SU-DHL-6 (cell line): ENCODE results near the gene EXOC4.

Experiments used
- H2AFZ ChIP-seq: fragments of 200-600 bp; sonication (generic); 2 replicates; pipeline ENCODE4 v1.6.1; 2014; ENCODE audit warnings: low read depth, mild to moderate bottlenecking, moderate library complexity, mixed read lengths, antibody characterized with exemption, low read length; ENCODE audit not compliant: severe bottlenecking
- H3F3A ChIP-seq: fragments of 200-600 bp; shearing (Covaris generic); 2 replicates; pipeline ENCODE4 v1.6.0; 2016; ENCODE audit warnings: antibody characterized with exemption, mild to moderate bottlenecking; ENCODE audit not compliant: insufficient read depth
- H3K27ac ChIP-seq: fragments of 200-600 bp; sonication (generic); 2 replicates; pipeline ENCODE4 v1.5.1; 2016; ENCODE audit warnings: low read depth, mild to moderate bottlenecking, low read length, moderate library complexity, mixed read lengths
- H3K27me3 ChIP-seq: fragments of 200-600 bp; sonication (generic), shearing (Covaris generic); 2 replicates; pipeline ENCODE4 v1.6.0; 2014; ENCODE audit warnings: mild to moderate bottlenecking, low read length
- H3K36me3 ChIP-seq: fragments of 200-600 bp; sonication (generic); 2 replicates; pipeline ENCODE4 v1.6.1; 2014; ENCODE audit warnings: mild to moderate bottlenecking, low read length, mixed read lengths
- H3K4me2 ChIP-seq: fragments of 300-600, 200-600 bp; shearing (Covaris generic), sonication (generic); 2 replicates; pipeline ENCODE4 v1.6.0; 2014; ENCODE audit warnings: low read length, low read depth, mild to moderate bottlenecking; ENCODE audit not compliant: poor library complexity, severe bottlenecking
- H3K4me3 ChIP-seq: fragments of 200-600 bp; sonication (generic); 2 replicates; pipeline ENCODE4 v1.5.1; 2014; ENCODE audit warnings: antibody characterized with exemption, low read length, mild to moderate bottlenecking, mixed read lengths; ENCODE audit not compliant: insufficient read depth, poor library complexity, severe bottlenecking
- H3K79me2 ChIP-seq: fragments of 200-600 bp; sonication (generic); 2 replicates; pipeline ENCODE4 v1.6.1; 2014; ENCODE audit warnings: mild to moderate bottlenecking, low read length, moderate library complexity; ENCODE audit not compliant: insufficient read depth
- H3K9ac ChIP-seq: fragments of 200-600 bp; sonication (generic); 2 replicates; pipeline ENCODE4 v1.7.0; 2014; ENCODE audit warnings: mild to moderate bottlenecking, low read length
- H3K9me2 ChIP-seq: fragments of 200-600 bp; sonication (generic); replicated peaks from 2 replicates; pipeline ENCODE4 v1.6.1; 2014; ENCODE audit warnings: low read length; ENCODE audit not compliant: insufficient read depth
- H3K9me3 ChIP-seq: fragments of 200-600 bp; sonication (generic); 2 replicates; pipeline ENCODE4 v1.6.1; 2014; ENCODE audit warnings: low read length, mixed read lengths; ENCODE audit not compliant: insufficient read depth
- H4K20me1 ChIP-seq: fragments of 200-600 bp; sonication (generic); 2 replicates; pipeline ENCODE4 v1.6.1; 2014; ENCODE audit warnings: low read depth, mild to moderate bottlenecking, antibody characterized with exemption, low read length, moderate library complexity, mixed read lengths
- CTCF ChIP-seq: fragments of 200-600 bp; sonication (generic); IDR thresholded peaks from one replicate; pipeline ENCODE4 v1.5.1; 2017; ENCODE audit warnings: antibody characterized with exemption, mild to moderate bottlenecking, low read length, moderate library complexity; ENCODE audit not compliant: insufficient read depth, poor library complexity, severe bottlenecking
- EZH2phosphoT487 ChIP-seq: fragments of 200-600 bp; sonication (generic), shearing (Covaris generic); conservative IDR thresholded peaks from 2 replicates; pipeline ENCODE4 v1.6.1; 2018; ENCODE audit warnings: mild to moderate bottlenecking, antibody characterized with exemption, low read length, moderate library complexity, mixed read lengths

Gene EXOC4

GRCh38 chr7:133295484-133295883, 42.6 kb downstream of the EXOC4 start:
- H4K20me1 ChIP-seq: no peaks in the 10 kb centered on the region
- no peak for TF ChIP-seq EZH2phosphoT487
- TF ChIP-seq CTCF: no peak

GRCh38 chr7:133297093-133297492, 44.2 kb downstream of the EXOC4 start:
- Histone ChIP-seq H3K79me2 (no peaks in the 10 kb centered on the region), H3K4me2 (no peak overlapping the region), H3F3A (no peaks in the 10 kb centered on the region), H3K9me2 (no peaks in the 10 kb centered on the region), H3K27me3 (no peaks in the 10 kb centered on the region), H3K9ac (no peak overlapping the region), H3K4me3 (no peak overlapping the region), H3K9me3 (no peaks in the 10 kb centered on the region), H3K27ac (no peak overlapping the region), H3K36me3 (no peaks in the 10 kb centered on the region; the same call in 1 of the 2 replicates), H4K20me1 (no peaks in the 10 kb centered on the region), H2AFZ (no peak overlapping the region)
- TF ChIP-seq EZH2phosphoT487: no peak
- no peak for TF ChIP-seq CTCF

More at GRCh38 chr7:133295484-133295883, 42.6 kb downstream of the EXOC4 start:
- no peaks in the 10 kb centered on the region for H3F3A ChIP-seq
- no peak overlapping the region for H2AFZ ChIP-seq
- no peaks in the 10 kb centered on the region for H3K79me2 ChIP-seq
- no peak overlapping the region for H3K9ac ChIP-seq
- H3K27me3 ChIP-seq: no peaks in the 10 kb centered on the region
- no peaks in the 10 kb centered on the region for H3K9me2 ChIP-seq
- H3K4me2 ChIP-seq: no peak overlapping the region
- H3K36me3 ChIP-seq: no peaks in the 10 kb centered on the region; the same call in 1 of the 2 replicates
- no peak overlapping the region for H3K4me3 ChIP-seq
- H3K27ac ChIP-seq: no peak overlapping the region
- no peaks in the 10 kb centered on the region for H3K9me3 ChIP-seq

GRCh38 chr7:133298080-133298479, 45.2 kb downstream of the EXOC4 start:
- H3K4me3 ChIP-seq: no peak overlapping the region
- H3K36me3 ChIP-seq: no peaks in the 10 kb centered on the region; the same call in 1 of the 2 replicates
- H3K27me3 ChIP-seq: no peaks in the 10 kb centered on the region
- no peak overlapping the region for H3K27ac ChIP-seq
- no peaks in the 10 kb centered on the region for H3K9me3 ChIP-seq
- no peak for TF ChIP-seq CTCF
- no peak for TF ChIP-seq EZH2phosphoT487
- H3K9me2 ChIP-seq: no peaks in the 10 kb centered on the region
- H4K20me1 ChIP-seq: no peaks in the 10 kb centered on the region
- H3K79me2 ChIP-seq: no peaks in the 10 kb centered on the region
- no peaks in the 10 kb centered on the region for H3F3A ChIP-seq
- no peak overlapping the region for H2AFZ ChIP-seq
- no peak overlapping the region for H3K9ac ChIP-seq
- no peak overlapping the region for H3K4me2 ChIP-seq
